Suprapubic skin (tissue), 4 donors: ENCODE measurements around the gene CPT1A. TPM values are rescaled to one million over a fixed set of nuclear protein-coding genes. Genes with fewer than 3 reads are reported as not detected.

Experiments used
- DNase-seq, 2 donors: peaks; one replicate each; pipeline ENCODE4 v3.0.0-alpha.2; 2019; ENCODE audit warnings: low spot score in 2 of 2
- H3K27ac ChIP-seq: fragments of 200-600 bp; sonication (generic); one replicate; pipeline ENCODE4 v1.5.1; 2019
- H3K27me3 ChIP-seq: fragments of 200-600 bp; sonication (generic); one replicate; pipeline ENCODE4 v1.5.1; 2019
- H3K36me3 ChIP-seq: fragments of 200-600 bp; sonication (generic); one replicate; pipeline ENCODE4 v1.5.1; 2019
- H3K4me1 ChIP-seq: fragments of 200-600 bp; sonication (generic); one replicate; pipeline ENCODE4 v1.5.1; 2019
- H3K4me3 ChIP-seq: fragments of 200-600 bp; sonication (generic); one replicate; pipeline ENCODE4 v1.5.1; 2019; ENCODE audit warnings: mild to moderate bottlenecking
- H3K9me3 ChIP-seq: fragments of 200-600 bp; sonication (generic); one replicate; pipeline ENCODE4 v1.5.1; 2019
- CTCF ChIP-seq, 2 donors: fragments of 200-600 bp in 1 of 2; fragments of 450-650 bp in 1 of 2; sonication (generic) in 1 of 2; IDR thresholded peaks; one replicate each; pipeline ENCODE4 v1.5.1; 2016 to 2019; ENCODE audit warnings: antibody characterized with exemption in 2 of 2, mild to moderate bottlenecking in 1 of 2, moderate library complexity in 1 of 2
- EP300 ChIP-seq: sonication (generic); formaldehyde crosslinking; IDR thresholded peaks from one replicate; pipeline ENCODE4 v1.6.1; 2017; ENCODE audit warnings: antibody characterized with exemption
- POLR2A ChIP-seq, 2 donors: fragments of 450-650 bp; IDR thresholded peaks; one replicate each; pipeline ENCODE4 v1.6.1; 2017; ENCODE audit warnings: antibody characterized with exemption in 2 of 2, mild to moderate bottlenecking in 2 of 2, moderate library complexity in 2 of 2
- POLR2AphosphoS5 ChIP-seq, 3 donors: sonication (generic); formaldehyde crosslinking; IDR thresholded peaks; one replicate each; pipeline ENCODE4 v1.6.1; 2017; ENCODE audit warnings: antibody characterized with exemption in 3 of 3
- WGBS: methylation state at CpG from one replicate; pipeline ENCODE4 v1.1.5; 2018; 5-methylcytosine and 5-hydroxymethylcytosine counted together
- total RNA-seq, 4 donors: library from RNA; depleted of rRNA; stranded (reverse); fragments of >200 nt; gene quantifications; one replicate each; pipeline ENCODE4 v1.1.0, GENCODE V29; 2016

The CPT1A gene
- total RNA-seq, 4 donors from 2014 or later, result 18.5 to 125 (median 38.3) TPM

- Histone ChIP-seq H3K27me3 (peaks cover 10% of the 10 kb centered on the region), H3K9me3 (no peaks in the 10 kb centered on the region), H3K4me3 (no peak overlapping the region), H3K4me1 (no peaks in the 10 kb centered on the region), H3K27ac (no peak overlapping the region), H3K36me3 (no peaks in the 10 kb centered on the region)
- no peak for TF ChIP-seq POLR2AphosphoS5 (IDR thresholded peaks at IDR 0.05)
- no peak for TF ChIP-seq CTCF (IDR thresholded peaks at IDR 0.05)
- TF ChIP-seq POLR2A (IDR thresholded peaks at IDR 0.05), result no peak
- TF ChIP-seq EP300, result no peak
- 93% methylated on average over 10 of the region's 12 CpGs for WGBS
- no peak for DNase-seq
These were observed 132.7 kb downstream of the CPT1A start for GRCh38 chr11:68709062-68709461.

DNA sequence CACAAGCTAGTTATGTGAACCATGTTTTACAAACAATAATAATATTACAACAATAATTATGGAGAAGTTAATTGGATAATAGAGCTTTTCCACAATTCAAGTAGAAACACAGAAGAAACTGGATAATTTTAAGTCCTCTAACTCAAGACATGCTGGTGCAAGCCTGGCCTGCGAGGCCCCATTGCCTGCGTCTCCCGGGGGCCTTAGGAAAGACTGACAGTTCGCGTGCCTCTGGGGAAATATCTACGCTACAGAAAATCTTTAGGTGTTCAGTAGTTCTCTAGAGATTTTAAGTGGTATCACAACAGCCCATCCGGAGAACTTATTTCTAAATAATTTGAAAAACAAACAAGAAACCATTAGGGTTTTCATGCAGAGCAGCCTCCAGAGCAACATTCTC lies 134.2 kb downstream of the CPT1A start:
- TF ChIP-seq EP300 (no peak), POLR2A (IDR thresholded peaks at IDR 0.05) (no peak), POLR2AphosphoS5 (IDR thresholded peaks at IDR 0.05) (no peak), CTCF (IDR thresholded peaks at IDR 0.05) (no peak)
- no peaks in the 10 kb centered on the region for H3K4me1 ChIP-seq
- DNase-seq, result no peak
- H3K36me3 ChIP-seq, result no peaks in the 10 kb centered on the region
- 76% methylated on average over 7 of the region's 7 CpGs for WGBS
- peaks cover 10% of the 10 kb centered on the region for H3K27me3 ChIP-seq
- no peak overlapping the region for H3K27ac ChIP-seq
- H3K9me3 ChIP-seq, result no peaks in the 10 kb centered on the region
- H3K4me3 ChIP-seq, result no peak overlapping the region

DNA sequence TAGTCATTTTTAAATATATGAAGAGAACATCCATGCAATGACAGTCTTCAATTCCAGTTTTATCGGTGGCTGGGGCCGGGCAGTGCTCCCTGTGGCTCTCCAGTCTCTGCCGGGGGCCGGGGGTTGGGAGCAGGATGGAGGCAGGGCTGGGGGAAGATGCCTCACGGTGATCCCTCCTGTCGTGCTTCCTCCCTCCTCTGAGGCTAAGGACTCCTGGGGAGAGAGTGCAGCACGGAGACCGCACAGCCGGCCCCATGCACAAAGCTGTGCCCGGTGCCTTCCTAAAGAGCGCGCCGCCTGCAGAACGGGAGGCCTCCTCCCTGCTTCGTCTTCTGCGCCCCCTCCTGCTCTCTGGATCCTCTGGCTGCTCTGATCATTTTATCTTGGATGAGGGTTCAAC lies 136.8 kb downstream of the CPT1A start:
- Histone ChIP-seq H3K27me3 (peaks cover 17% of the 10 kb centered on the region), H3K9me3 (no peaks in the 10 kb centered on the region), H3K36me3 (no peaks in the 10 kb centered on the region), H3K27ac (no peak overlapping the region), H3K4me1 (no peaks in the 10 kb centered on the region), H3K4me3 (no peak overlapping the region)
- WGBS, result 51% methylated on average over 16 of the region's 16 CpGs
- TF ChIP-seq CTCF (IDR thresholded peaks at IDR 0.05), result no peak
- TF ChIP-seq POLR2A (IDR thresholded peaks at IDR 0.05), result no peak
- no peak for TF ChIP-seq POLR2AphosphoS5 (IDR thresholded peaks at IDR 0.05)
- no peak for TF ChIP-seq EP300
- DNase-seq, result no peak

Other genes starting within 250 kb of the CPT1A start
- gene GAL, start 157.4 kb downstream of the CPT1A start, total RNA-seq, result 100 to 1,000 TPM in 1 of 4 donors, 10 to 100 TPM in 2, 1 to 10 TPM in 1; 7.2 to 120 (median 29.8) TPM
- 1 to 10 TPM; 1.2 to 3.5 (median 2.8) TPM for gene TESMIN, start 90.4 kb downstream of the CPT1A start, total RNA-seq
- gene MRPL21, start 61.9 kb upstream of the CPT1A start, total RNA-seq, result 10 to 100 TPM; 28.6 to 43.8 (median 35.0) TPM
- 10 to 100 TPM; 22.9 to 55.0 (median 30.3) TPM for gene IGHMBP2, start 62.0 kb upstream of the CPT1A start, total RNA-seq
- gene MRGPRD, start 139.1 kb upstream of the CPT1A start, total RNA-seq, result not detected
- 1 to 10 TPM; 2.0 to 9.8 (median 4.8) TPM for gene MRGPRF, start 171.3 kb upstream of the CPT1A start, total RNA-seq
- 10 to 100 TPM in 3 of 4 donors, 1 to 10 TPM in 1; 8.4 to 30.3 (median 24.4) TPM for gene TPCN2, start 207.0 kb upstream of the CPT1A start, total RNA-seq